ENCODE data around the gene KCNK5. TPM values are rescaled to one million over a fixed set of nuclear protein-coding genes. Genes with fewer than 3 reads are reported as not detected.
A peak's percentile ranks its signal among the peaks of the same experiment; 100 is the strongest.

KCNK5 gene
- total RNA-seq, 1 donor from 2014 or later = 0.87 TPM

DNA sequence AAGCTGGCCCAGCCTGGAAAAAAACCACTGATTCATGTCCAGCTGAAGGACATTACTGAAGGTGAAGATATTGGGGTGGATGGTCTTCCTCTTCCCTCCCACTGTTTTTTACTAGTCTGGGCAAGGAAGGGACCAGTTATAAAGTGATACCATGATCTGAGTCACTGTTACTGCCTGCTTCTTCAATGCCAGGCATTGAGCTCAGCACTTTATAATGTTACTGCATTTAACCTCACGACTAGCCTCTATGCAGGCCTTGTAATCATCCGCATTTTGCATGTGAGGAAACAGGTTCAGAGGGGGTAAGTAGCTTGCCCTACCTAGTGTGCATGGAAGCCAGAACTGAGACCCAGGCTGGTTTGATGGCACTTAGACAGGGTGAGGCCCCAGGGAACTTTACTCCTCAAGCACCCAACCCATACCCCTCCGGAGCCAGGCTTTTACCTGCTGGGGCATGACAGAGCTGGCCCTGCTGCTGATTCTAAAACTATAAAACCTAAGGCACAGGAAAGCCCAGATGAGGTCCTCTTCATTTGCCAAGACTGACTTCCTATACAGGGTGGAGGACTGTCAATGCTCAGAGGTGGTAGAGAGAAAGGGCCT, 11.0 kb upstream of the KCNK5 start:
- DNase-seq (ENCODE audit: low spot score) = no peak

- DNase-seq (ENCODE audit: low spot score) = peak; percentile 78
Measured at GRCh38 chr6:39239527-39240154, 10.4 kb upstream of the KCNK5 start.

DNA sequence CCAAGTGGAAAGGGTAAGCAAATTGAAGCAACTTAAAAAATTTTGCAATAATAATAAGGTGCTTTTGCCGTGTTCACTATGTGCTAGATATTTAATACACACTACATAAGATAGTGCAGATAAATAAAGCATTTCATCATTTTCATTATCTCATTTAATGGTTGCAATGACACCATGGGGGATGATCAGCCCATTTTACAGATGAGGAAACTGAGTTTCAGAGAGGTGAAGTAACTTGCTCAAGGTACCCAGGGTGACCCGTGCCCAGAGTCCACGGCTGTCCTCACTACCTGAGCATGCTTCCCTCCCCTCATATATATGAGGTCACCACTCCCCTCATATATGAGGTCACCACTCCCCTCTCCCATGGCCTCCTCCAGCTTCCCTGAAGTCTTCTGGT, 7.5 kb upstream of the KCNK5 start:
- DNase-seq (ENCODE audit: low spot score) = no peak

DNA sequence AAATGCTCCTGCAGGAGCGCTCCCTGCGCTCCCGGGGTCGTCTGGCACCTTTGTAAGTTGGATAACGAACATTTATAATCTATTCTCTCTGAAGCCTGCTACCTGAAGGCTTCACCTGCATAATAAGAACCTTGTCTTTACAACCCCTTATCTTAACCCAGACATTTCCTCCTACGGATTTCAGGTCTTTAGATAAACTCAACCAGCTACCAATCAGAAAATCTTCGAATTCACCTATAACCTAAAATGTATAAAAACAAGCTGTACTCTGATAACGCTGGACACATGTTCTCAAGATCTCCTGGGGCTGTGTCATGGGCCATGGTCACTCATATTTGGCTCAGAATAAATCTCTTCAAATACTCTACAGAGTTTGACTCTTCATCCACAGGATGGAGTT, 4.1 kb upstream of the KCNK5 start:
- no peak for DNase-seq (ENCODE audit: low spot score)

- DNase-seq (ENCODE audit: low spot score) = no peak
Measured at GRCh38 chr6:39231521-39232243, 2.4 kb upstream of the KCNK5 start.

- DNase-seq (ENCODE audit: low spot score) = no peak
Measured at GRCh38 chr6:39230654-39231035, 1.4 kb upstream of the KCNK5 start.

- no peak for DNase-seq (ENCODE audit: low spot score)
Measured at GRCh38 chr6:39228111-39228971, 934 bp downstream of the KCNK5 start.

DNA sequence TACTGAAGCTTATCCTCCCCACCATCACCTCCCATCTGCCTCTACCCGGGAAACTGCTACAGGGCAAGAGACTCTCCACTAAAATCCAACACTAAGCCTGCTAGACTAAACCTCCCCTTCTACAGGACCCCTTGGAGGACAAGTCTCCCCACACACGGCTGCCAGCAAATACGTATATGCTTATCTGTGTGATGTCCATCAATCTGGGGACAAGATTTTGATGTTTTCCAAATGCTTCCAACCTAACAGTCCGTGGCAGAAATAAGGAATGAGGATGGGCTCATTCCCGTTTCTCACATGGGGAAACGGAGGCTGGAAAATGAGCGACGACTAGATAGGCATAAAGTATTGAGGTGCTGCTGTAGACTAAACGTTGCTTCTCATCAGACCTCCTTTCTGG, 1.8 kb downstream of the KCNK5 start:
- DNase-seq (ENCODE audit: low spot score) = no peak

- DNase-seq (ENCODE audit: low spot score) = no peak
Measured at GRCh38 chr6:39226639-39227329, 2.5 kb downstream of the KCNK5 start.

- no peak for DNase-seq (ENCODE audit: low spot score)
Measured at GRCh38 chr6:39225946-39226437, 3.3 kb downstream of the KCNK5 start.

DNA sequence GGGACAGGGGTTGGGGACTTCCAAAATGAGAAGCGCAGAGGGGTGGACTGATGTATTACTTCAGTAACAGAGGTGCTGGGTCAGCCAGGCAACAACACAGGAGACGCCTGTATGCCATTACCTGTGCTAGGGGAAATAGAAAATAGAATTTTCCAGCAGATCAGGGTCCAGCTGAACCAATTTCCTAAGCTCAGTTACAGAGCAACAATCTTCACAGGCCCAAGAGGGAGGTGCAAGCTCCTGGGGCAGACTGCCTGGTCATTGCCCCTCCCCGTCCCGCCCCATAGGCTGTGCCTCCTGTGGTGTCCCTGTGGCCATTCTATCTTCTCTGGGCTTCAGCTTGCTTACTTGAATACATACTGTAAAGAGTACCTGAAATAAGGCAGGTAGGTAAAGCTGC, 3.7 kb downstream of the KCNK5 start:
- no peak for DNase-seq (ENCODE audit: low spot score)

DNA sequence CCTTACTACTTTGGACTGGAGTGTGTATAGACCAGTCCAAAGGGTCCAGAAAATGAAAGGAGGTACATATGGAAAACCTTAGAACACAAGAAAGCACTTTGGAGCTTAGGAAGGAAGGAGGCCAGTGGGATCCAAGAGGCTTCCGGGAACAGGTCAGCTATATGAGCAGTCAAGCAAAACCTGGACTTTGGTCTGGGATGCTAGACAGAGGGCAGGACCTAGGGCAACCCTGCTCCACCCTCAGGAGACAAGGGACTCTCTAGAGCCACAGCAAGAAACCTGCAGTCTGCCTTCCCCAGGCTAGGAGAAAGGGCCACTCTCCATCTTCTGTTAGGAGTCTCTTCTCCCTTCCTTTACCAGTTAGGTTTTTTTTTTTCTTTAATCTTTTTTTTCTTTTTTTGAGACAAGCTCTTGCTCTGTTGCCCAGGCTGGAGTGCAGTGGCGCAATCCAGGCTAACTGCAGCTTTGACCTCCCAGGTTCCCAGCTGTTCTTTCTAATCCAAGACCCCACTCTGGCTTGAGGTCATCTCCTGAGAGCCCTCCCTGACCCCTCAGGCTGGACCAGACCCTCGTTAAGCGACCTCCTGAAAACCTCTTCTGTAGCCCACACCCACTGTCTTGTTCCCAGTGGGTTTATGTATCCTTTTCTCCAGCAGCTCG, 4.6 kb downstream of the KCNK5 start:
- DNase-seq (ENCODE audit: low spot score) = no peak

- no peak for DNase-seq (ENCODE audit: low spot score)
Measured at GRCh38 chr6:39224011-39224410, 5.3 kb downstream of the KCNK5 start.

DNA sequence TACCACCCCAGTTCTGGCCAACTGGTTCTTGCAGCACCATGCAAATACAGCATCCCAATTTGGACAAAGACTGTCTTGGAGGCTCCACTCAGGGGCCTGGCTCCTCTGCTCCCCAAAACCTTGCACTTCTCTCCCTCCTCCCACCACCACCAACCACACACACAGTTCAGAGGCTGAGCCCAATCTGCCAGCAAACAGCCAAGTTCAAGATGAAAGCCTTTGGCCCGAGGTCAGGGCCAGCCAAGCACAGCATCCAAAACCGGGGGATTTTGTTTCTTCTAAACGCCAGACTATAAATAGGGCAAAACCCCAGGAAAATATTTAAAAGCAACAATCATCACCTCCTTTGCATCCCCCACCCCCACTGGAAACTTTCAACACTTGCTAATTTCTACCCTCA, 5.7 kb downstream of the KCNK5 start:
- DNase-seq (ENCODE audit: low spot score) = no peak

- no peak for DNase-seq (ENCODE audit: low spot score)
Measured at GRCh38 chr6:39223061-39223460, 6.2 kb downstream of the KCNK5 start.

GRCh38 chr6:39221779-39222641, 7.3 kb downstream of the KCNK5 start:
- no peak for DNase-seq (ENCODE audit: low spot score)

- no peak for DNase-seq (ENCODE audit: low spot score)
Measured at GRCh38 chr6:39221115-39221514, 8.2 kb downstream of the KCNK5 start.

DNA sequence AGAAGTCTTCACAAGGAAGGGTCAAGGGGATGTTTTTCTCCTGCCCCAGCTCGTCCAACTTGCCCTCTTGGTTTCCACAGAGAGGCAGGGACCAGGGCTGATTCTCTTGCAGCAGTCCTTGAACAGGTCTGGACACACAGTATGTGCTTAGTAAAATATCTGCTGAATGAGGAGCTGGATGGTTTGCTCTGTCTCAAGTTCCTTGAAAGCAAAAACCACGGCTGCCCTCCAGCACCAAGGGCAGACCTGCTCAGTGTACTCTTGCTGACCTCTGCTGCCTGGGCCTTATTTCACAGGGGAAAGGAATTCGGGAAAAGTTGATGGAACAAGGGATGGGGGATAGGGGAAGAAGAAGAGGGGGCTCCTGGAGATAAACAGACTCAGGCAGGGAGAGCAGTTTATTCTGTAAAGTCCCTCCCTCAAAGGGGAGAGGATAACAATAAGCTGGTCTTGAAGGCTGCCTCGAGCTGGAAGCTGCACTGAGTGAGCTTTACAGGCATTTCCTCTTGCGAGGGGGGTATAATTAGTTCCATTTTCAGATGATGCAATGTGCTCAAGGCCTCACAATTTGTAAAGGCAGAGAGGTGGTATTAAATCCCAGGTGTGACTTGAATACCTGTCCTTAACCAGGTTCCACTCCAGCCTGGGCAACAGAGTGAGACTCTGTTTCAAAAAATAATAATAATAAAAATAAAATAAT, 10.3 kb downstream of the KCNK5 start:
- no peak for DNase-seq (ENCODE audit: low spot score)
